GM12878 (cell line): Measurements from ENCODE around the gene HAO2. TPM values are rescaled to one million over a fixed set of nuclear protein-coding genes. Genes with fewer than 3 reads are reported as not detected.

Experiments
- CBFB ChIP-seq: IDR thresholded peaks from 2 replicates; pipeline ENCODE4 v1.6.1; 2016; ENCODE audit warnings: antibody characterized with exemption, low read depth
- HSF1 ChIP-seq: fragments of 150-350 bp; IDR thresholded peaks from 2 replicates; pipeline ENCODE4 v1.6.1; 2014; ENCODE audit warnings: mild to moderate bottlenecking, low read depth, low read length
- SMAD1 ChIP-seq: fragments of 450-650 bp; IDR thresholded peaks from 2 replicates; pipeline ENCODE4 v1.6.1; 2018; ENCODE audit warnings: mild to moderate bottlenecking, low read depth; ENCODE audit not compliant: partially characterized antibody
- ZBTB4 ChIP-seq: fragments of 450-650 bp; formaldehyde crosslinking; IDR thresholded peaks from 2 replicates; pipeline ENCODE4 v1.4.0; 2022; ENCODE audit warnings: mild to moderate bottlenecking, moderate library complexity
- polyA plus RNA-seq, 11 experiments: library from polyadenylated mRNA; depleted of rRNA in 4 of 11; unstranded in 6 of 11; stranded (reverse) in 5 of 11; fragments of >200 nt; fragmentation: Nextera tagmentation in 4 of 11; fragmentation: Illumina TruSeq in 1 of 11; extraction: Ambion mirVana in 4 of 11; extraction: Trizol in 1 of 11; gene quantifications; 1 replicate in 1 of 11; 2 replicates in 10 of 11; pipeline versions ENCODE4 v1.2.1 to v1.2.3, GENCODE V29; 2011 to 2016; ENCODE audit warnings: inconsistent platforms in 2 of 11, missing spikeins in 2 of 11, low read depth in 1 of 11
- total RNA-seq, 4 experiments: library from RNA; depleted of rRNA in 3 of 4; stranded (reverse); fragments of >200 nt in 3 of 4; fragmentation: Illumina TruSeq in 1 of 4; extraction: Trizol in 1 of 4; gene quantifications; 2 replicates each; pipeline versions ENCODE4 v1.2.1 to v1.2.3, GENCODE V29; 2013 to 2021
- TF ChIP-seq, protein P1 (sequence below): fragments of 450-650 bp; formaldehyde crosslinking; IDR thresholded peaks from 2 replicates; pipeline ENCODE4 v1.4.0; 2020; ENCODE audit warnings: mild to moderate bottlenecking, moderate library complexity
- TF ChIP-seq, protein P2 (sequence below): fragments of 450-650 bp; IDR thresholded peaks from 2 replicates; pipeline ENCODE4 v1.6.1; 2017; ENCODE audit warnings: borderline replicate concordance
- TF ChIP-seq, protein P3 (sequence below): fragments of 450-650 bp; formaldehyde crosslinking; IDR thresholded peaks from 2 replicates; pipeline ENCODE4 v1.5.0; 2022; ENCODE audit warnings: mild to moderate bottlenecking, missing genetic modification characterization

HAO2 gene
- total and polyA plus RNA-seq, 10 of the 15 experiments (the other 5 are each of a cell fraction or from before 2014, with no cell fraction given) = not detected

GRCh38 chr1:119364640-119365039 lies 3.9 kb upstream of the HAO2 start (continued):
- TF ChIP-seq, protein P1, sequence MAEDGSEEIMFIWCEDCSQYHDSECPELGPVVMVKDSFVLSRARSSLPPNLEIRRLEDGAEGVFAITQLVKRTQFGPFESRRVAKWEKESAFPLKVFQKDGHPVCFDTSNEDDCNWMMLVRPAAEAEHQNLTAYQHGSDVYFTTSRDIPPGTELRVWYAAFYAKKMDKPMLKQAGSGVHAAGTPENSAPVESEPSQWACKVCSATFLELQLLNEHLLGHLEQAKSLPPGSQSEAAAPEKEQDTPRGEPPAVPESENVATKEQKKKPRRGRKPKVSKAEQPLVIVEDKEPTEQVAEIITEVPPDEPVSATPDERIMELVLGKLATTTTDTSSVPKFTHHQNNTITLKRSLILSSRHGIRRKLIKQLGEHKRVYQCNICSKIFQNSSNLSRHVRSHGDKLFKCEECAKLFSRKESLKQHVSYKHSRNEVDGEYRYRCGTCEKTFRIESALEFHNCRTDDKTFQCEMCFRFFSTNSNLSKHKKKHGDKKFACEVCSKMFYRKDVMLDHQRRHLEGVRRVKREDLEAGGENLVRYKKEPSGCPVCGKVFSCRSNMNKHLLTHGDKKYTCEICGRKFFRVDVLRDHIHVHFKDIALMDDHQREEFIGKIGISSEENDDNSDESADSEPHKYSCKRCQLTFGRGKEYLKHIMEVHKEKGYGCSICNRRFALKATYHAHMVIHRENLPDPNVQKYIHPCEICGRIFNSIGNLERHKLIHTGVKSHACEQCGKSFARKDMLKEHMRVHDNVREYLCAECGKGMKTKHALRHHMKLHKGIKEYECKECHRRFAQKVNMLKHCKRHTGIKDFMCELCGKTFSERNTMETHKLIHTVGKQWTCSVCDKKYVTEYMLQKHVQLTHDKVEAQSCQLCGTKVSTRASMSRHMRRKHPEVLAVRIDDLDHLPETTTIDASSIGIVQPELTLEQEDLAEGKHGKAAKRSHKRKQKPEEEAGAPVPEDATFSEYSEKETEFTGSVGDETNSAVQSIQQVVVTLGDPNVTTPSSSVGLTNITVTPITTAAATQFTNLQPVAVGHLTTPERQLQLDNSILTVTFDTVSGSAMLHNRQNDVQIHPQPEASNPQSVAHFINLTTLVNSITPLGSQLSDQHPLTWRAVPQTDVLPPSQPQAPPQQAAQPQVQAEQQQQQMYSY (CRISPR knock-in tag) = no peak
- TF ChIP-seq ZBTB4 (CRISPR knock-in tag) (no peak), HSF1 (no peak), SMAD1 (no peak), CBFB (no peak)
- TF ChIP-seq, protein P2, sequence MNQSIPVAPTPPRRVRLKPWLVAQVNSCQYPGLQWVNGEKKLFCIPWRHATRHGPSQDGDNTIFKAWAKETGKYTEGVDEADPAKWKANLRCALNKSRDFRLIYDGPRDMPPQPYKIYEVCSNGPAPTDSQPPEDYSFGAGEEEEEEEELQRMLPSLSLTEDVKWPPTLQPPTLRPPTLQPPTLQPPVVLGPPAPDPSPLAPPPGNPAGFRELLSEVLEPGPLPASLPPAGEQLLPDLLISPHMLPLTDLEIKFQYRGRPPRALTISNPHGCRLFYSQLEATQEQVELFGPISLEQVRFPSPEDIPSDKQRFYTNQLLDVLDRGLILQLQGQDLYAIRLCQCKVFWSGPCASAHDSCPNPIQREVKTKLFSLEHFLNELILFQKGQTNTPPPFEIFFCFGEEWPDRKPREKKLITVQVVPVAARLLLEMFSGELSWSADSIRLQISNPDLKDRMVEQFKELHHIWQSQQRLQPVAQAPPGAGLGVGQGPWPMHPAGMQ = no peak
- TF ChIP-seq, protein P3, sequence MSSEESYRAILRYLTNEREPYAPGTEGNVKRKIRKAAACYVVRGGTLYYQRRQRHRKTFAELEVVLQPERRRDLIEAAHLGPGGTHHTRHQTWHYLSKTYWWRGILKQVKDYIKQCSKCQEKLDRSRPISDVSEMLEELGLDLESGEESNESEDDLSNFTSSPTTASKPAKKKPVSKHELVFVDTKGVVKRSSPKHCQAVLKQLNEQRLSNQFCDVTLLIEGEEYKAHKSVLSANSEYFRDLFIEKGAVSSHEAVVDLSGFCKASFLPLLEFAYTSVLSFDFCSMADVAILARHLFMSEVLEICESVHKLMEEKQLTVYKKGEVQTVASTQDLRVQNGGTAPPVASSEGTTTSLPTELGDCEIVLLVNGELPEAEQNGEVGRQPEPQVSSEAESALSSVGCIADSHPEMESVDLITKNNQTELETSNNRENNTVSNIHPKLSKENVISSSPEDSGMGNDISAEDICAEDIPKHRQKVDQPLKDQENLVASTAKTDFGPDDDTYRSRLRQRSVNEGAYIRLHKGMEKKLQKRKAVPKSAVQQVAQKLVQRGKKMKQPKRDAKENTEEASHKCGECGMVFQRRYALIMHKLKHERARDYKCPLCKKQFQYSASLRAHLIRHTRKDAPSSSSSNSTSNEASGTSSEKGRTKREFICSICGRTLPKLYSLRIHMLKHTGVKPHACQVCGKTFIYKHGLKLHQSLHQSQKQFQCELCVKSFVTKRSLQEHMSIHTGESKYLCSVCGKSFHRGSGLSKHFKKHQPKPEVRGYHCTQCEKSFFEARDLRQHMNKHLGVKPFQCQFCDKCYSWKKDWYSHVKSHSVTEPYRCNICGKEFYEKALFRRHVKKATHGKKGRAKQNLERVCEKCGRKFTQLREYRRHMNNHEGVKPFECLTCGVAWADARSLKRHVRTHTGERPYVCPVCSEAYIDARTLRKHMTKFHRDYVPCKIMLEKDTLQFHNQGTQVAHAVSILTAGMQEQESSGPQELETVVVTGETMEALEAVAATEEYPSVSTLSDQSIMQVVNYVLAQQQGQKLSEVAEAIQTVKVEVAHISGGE (CRISPR knock-in tag) = no peak
